NCI-H748 (cell line): ENCODE measurements around the gene C1QTNF3.
"Not testable (repeated sequence)": the region's sequence is repeated elsewhere in the genome, so short reads cannot be mapped to it uniquely, and the experiment has no call there.

Experiments used
- DNase-seq: peaks from one replicate; lab custom pipeline; 2025; ENCODE audit not compliant: unreplicated experiment; lab: John Stamatoyannopoulos, UW

C1QTNF3 gene

GRCh38 chr5:34053133-34053532 is 10.1 kb upstream of the C1QTNF3 start:
- DNase-seq = no peak

GRCh38 chr5:34051374-34051980 is 8.5 kb upstream of the C1QTNF3 start:
- DNase-seq = no peak

- DNase-seq = no peak
Observed at GRCh38 chr5:34047774-34048572, 5.0 kb upstream of the C1QTNF3 start.

- DNase-seq = no peak
Observed at GRCh38 chr5:34047143-34047542, 4.1 kb upstream of the C1QTNF3 start.

- no peak for DNase-seq
Observed at GRCh38 chr5:34045996-34046395, 3.0 kb upstream of the C1QTNF3 start.

GRCh38 chr5:34045023-34045422 is 2.0 kb upstream of the C1QTNF3 start:
- DNase-seq = no peak

GRCh38 chr5:34042321-34042720 is 692 bp downstream of the C1QTNF3 start:
- no peak for DNase-seq

- DNase-seq = no peak
Observed at GRCh38 chr5:34041247-34041972, 1.6 kb downstream of the C1QTNF3 start.

GRCh38 chr5:34040472-34040871 is 2.5 kb downstream of the C1QTNF3 start:
- no peak for DNase-seq

GRCh38 chr5:34039398-34040157 is 3.4 kb downstream of the C1QTNF3 start:
- DNase-seq = no peak

- no peak for DNase-seq
Observed at GRCh38 chr5:34038838-34039237, 4.2 kb downstream of the C1QTNF3 start.

- no peak for DNase-seq
Observed at GRCh38 chr5:34038390-34038789, 4.6 kb downstream of the C1QTNF3 start.

GRCh38 chr5:34037726-34038125 is 5.3 kb downstream of the C1QTNF3 start:
- DNase-seq = no peak

- DNase-seq = no peak
Observed at GRCh38 chr5:34035756-34036155, 7.3 kb downstream of the C1QTNF3 start.

- DNase-seq = no peak
Observed at GRCh38 chr5:34034534-34035327, 8.3 kb downstream of the C1QTNF3 start.

GRCh38 chr5:34031966-34032365 is 11.0 kb downstream of the C1QTNF3 start:
- no peak for DNase-seq

- no peak for DNase-seq
Observed at GRCh38 chr5:34031117-34031516, 11.9 kb downstream of the C1QTNF3 start.

- not testable (repeated sequence) for DNase-seq
Observed at GRCh38 chr5:34030585-34030984, 12.4 kb downstream of the C1QTNF3 start.

GRCh38 chr5:34030048-34030447 is 13.0 kb downstream of the C1QTNF3 start:
- no peak for DNase-seq

- no peak for DNase-seq
Observed at GRCh38 chr5:34028349-34028748, 14.7 kb downstream of the C1QTNF3 start.
